Adrenal gland (tissue), 5 donors: ENCODE measurements around the gene ELAVL2.

Experiments
- CTCF ChIP-seq, 6 experiments: fragments of 450-650 bp in 4 of 6; fragments of 200-600 bp in 2 of 6; sonication (generic) in 1 of 6; IDR thresholded peaks; 1 replicate in 5 of 6; 2 replicates in 1 of 6; pipeline versions ENCODE4 v1.5.1 to v1.8.0; 2016 to 2021; ENCODE audit warnings: antibody characterized with exemption in 6 of 6, mild to moderate bottlenecking in 2 of 6, moderate library complexity in 1 of 6
- POLR2A ChIP-seq, 2 donors: fragments of 450-650 bp; IDR thresholded peaks; one replicate each; pipeline ENCODE4 v1.6.1; 2017; ENCODE audit warnings: antibody characterized with exemption in 2 of 2, mild to moderate bottlenecking in 2 of 2, moderate library complexity in 1 of 2
- donor health status: DM: no; HTN: no; CAD: no.

DNA sequence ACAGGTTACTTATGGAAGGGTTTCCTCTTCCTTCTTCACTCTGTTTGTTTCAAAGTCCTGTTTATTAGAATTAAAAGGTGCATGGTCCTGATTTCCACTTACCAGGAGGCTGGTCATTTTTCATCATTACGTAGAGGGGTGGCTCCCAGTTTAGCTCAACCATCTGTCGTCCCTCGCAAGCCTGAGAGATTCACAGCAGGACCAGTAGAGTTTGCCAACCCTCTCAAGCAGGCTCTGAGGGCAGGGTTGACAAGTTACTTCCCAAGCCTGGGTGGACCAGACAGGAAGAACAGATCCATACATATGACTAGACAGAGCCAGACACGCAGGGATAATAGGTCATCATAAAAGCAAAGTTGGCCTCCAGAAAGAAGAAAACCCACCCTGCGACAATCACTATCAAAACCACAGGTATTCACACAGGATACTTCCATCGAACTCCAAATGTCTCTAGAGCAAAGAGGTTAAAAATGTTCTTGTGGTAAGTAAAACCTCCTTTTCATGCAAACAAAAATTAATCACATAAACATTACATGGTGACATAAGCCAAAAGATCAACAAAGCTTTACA, 151.9 kb downstream of the ELAVL2 start:
- TF ChIP-seq CTCF (IDR thresholded peaks at IDR 0.05) (no peak), POLR2A (IDR thresholded peaks at IDR 0.05) (no peak)
